ENCODE measurements around the gene TNPO3.
"Not testable (repeated sequence)": the region's sequence is repeated elsewhere in the genome, so short reads cannot be mapped to it uniquely, and the experiment has no call there.

Gene TNPO3

DNA sequence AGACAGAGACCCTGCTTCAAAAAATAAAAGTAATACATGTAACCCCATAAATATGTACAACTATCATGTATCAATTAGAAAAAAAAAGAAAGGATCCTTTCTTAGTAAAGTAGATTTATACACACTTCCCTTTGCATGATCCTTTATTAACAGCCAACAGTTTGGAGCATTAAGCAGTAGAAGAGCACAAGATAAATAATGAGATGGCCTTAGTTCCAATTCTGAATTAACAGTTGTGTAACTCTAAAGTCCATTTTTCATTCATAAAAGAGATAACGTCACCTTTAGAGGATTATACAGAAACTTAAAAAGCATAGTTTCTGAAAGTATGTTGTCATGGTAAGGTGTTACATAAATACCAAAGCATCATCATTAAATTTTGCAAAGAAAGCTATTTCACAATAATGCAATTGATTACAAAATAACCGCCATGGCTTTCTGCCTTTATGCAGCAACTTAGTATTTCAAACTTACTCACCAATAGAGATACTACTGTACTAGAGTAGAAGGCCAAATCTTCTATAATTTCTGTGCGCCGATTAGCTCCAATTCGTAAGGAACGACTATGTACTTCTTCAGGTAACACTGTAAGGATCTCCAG lies 40.3 kb downstream of the TNPO3 start:
- no peak for DNase-seq (ENCODE audit: low read depth)

DNA sequence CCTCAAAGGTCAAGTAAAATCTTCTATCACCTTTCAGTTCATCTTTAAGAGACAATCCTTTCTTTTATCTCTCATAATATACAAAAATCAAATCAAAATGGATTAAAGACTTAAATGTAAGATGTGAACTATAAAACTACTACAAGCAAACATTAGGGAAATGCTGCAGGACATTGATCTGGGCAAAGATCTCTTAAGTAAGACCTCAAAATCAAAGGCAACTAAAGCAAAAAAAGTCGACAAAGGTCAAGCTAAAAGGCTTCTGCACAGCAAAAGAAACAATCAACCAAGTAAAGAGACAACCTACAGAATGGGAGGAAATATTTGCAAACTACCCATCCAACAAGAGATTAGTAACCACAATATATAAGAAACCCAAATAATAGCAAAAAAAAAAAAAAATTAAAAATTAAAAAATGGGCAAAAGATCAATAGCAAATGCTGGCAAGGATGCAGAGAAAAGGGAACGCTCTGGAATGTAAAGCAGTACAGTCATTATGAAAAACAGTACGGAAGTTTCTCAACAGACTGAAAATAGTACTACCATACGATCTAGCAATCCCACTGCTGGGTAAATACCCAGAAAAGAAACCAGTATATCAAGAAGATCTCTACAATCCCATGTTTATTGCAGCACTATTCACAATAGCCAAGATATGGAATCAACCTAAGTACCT lies 41.7 kb downstream of the TNPO3 start:
- DNase-seq (ENCODE audit: low read depth): no peak

DNA sequence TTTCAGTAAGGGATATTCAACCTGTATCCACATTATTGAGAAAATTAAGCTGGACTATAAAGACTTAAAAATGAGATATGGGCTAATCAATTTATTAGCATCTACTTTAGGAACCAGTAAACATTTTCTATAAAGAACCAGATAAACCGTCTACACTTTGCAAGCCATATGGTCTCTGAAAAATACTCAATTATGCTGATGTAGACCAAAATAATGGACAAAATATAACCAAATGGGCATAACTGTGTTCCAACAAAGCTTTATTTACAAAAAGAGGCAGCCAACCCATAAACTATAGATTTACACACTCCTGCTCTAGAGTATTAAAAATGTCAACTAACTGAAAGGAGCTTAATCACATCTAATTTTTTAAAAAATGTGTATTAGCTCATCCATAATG lies 42.3 kb downstream of the TNPO3 start:
- DNase-seq (ENCODE audit: low read depth): no peak

DNA sequence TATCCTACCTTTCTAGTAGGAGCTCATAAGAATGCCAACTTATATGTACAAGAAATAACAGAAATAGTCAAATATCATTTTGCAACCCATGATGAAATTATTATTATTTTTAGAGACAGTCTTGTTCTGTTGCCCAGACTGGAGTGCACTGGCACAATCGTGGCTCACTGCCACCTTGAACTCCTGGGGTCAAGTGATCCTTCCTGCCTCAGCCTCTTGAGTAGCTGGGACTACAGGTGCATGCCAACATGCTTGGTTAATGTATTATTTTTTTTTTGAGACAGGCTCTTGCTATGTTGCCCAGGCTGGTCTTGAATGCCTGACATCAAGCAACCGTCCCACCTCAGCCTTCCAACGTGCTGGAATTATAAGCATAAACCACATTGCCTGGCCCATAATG lies 44.8 kb downstream of the TNPO3 start:
- no peak for DNase-seq (ENCODE audit: low read depth)

DNA sequence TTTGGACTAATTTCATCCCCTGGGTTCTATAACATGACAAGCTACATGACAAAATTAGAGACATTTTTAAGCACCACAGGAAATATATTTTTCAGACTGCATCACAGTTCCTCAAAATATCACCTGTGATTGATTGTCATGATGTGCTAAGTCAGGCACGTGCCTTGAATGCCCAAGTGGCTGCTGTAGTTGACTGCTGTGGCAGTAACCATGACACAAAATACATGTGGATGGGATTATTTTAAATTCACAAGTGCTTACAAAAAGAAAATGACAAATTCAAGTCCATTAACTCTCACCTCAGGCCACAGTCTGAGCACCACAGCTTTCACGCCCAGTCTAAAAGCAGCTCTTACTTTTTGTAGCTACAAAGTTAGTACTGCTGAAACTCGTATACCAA lies 45.5 kb downstream of the TNPO3 start:
- DNase-seq (ENCODE audit: low read depth): no peak

DNA sequence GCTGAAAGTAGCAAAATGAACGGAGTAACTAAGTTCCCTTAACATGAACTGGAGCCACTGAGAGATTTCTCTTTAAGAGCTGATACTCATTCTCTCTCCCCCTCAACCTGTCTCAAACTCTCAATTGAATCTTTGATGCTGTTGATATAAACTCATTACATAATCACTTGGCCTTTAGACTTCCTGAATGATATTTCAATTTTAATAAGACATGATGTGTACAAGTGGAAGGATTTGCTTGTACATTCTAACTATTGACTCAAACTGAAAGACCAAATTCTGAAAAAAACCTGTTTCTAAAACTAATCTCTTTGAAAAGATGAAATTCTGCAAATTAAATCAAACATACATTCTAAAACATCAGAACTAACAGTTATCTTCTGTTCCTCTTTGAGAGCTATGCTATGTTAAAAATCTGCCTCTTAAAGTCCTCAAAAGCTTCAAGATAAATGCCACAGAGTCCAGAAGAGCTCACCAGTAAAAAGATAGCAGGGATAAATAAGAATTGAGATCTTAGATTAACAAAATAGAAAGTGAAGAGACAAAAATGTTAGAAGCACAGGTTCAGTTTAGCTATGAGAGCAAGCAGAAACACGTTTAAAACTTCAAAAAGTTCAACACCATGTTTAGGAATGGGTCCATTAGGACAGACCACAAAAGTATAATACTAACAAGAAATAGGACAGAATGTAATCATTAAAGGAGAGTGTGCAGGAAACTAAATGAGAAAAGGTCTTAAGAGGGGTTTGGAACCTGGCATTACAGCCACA lies 46.1 kb downstream of the TNPO3 start:
- DNase-seq (ENCODE audit: low read depth): no peak

DNA sequence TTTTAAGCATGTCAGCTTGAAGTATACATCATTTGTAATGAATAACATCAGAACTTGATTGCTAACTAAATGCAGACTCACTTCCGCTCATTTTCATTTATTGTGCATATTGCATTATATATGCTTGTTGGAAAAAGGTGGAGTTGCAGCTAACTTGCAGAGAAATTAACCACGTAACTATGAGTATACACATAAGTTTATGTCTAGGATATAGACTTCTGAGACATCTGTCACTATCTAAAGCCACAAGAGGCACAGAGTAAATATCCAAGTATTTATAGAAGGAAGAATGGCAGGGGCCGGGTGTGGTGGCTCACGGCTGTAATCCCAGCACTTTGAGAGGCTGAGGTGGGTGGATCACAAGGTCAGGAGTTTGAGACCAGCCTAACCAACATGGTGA lies 47.3 kb downstream of the TNPO3 start:
- DNase-seq (ENCODE audit: low read depth): no peak

DNA sequence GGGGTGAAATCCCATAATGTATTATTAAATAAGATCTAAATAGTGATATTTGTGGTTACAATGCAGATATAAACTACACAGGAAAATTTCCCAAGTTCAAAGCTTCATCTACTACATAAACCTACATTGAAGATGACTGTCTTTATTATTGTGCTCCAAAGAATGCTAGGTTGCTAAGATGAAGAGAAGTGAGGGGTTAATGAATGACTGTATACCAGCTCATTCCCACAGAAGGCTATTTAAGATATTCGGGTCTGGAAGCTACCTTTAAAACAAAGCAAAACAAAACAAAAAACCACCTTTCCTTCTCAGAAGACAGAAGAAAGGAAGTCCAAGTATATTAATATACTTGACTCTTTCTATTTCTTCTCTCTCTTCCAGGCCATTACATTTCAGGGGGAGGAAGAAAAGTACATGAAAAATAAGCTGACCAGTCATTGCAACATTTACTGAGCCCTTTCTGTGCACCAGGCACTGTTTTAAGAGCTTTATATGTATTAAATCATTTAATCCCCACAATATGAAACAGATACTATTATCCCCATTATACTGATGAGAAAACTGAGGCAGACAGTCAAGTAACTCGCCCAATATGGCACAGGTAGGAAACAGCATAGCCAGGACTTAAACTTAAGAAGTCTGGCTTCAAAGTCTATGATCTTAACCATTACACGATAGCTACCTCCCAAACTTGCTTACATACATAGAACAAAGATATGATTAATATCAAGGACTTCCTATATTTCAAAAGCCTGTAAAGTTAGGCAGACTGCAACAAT lies 48.1 kb downstream of the TNPO3 start:
- peak; percentile 16 for DNase-seq (ENCODE audit: low read depth)

DNA sequence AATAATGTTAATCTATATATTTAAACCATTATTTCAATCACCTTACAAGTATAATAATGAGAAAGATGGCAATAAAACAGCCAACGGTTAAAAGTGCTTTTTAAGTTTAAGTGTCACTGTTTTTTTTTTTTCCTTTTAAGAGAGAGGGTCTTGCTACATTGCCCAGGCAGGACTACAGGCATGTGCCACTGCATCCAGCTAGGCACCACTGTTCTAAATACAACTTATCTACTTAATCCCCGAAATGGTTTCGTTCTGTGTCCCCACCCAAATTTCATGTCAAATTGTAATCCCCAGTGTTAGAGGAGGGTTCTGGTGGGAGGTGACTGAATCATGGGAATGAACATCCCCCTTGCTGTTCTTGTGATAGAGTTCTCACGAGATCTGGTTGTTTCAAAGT lies 49.7 kb downstream of the TNPO3 start:
- DNase-seq (ENCODE audit: low read depth): no peak

DNA sequence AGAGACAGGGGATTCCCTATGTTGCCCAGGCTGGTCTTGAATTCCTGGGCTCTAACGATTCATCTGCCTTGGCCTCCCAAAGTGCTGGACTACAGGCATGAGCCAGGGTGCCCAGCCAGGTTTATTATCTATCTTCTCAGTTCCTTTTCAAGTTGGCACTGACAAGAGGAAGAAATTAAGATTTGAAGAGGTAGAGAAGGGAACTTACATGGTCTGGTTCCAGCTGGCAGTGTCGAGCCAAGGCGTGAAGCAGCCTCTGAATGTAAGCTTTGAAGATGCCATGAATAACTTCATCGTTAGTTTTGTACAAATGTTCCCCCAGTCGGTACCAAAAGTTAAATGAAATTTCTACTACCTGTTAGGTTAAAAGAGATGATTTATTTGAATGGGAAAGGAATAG lies 57.7 kb downstream of the TNPO3 start:
- peak; percentile 5 for DNase-seq (ENCODE audit: low read depth)

DNA sequence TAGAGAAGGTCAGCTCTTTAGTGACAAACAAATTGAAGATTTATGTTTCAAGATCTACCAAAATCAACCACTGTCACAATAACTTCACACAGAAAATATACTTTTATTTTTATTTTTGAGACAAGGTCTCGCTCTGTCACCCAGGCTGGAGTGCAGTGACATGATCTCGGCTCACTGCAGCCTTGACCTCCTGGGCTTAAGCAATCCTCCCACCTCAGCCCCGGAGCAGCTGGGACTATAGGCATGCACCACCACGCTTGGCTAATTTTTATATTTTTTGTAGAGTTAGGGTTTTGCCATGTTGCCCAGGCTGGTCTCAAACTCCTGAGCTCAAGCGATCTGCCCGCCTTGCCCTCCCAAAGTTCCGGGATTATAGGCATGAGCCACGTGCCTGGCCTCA lies 60.4 kb downstream of the TNPO3 start:
- not testable (repeated sequence) for DNase-seq (ENCODE audit: low read depth)

DNA sequence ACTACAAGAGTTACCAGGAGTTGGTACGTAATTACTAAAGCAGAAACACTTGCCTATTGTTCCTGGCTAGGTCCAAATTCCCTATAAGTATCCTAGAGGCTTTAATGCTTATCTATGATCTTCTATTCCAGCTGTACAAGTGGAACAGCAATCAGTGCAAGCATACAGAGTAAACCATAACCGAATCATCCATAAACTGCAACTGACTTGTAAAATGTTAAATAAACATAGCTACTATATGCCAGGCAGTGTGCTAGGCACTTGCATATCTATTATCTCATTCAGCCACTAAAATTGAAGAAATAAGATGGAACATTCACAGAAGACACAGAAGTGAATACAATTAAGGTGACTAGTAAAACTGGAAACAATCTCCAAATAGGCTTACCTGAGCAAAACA lies 61.5 kb downstream of the TNPO3 start:
- DNase-seq (ENCODE audit: low read depth): no peak

DNA sequence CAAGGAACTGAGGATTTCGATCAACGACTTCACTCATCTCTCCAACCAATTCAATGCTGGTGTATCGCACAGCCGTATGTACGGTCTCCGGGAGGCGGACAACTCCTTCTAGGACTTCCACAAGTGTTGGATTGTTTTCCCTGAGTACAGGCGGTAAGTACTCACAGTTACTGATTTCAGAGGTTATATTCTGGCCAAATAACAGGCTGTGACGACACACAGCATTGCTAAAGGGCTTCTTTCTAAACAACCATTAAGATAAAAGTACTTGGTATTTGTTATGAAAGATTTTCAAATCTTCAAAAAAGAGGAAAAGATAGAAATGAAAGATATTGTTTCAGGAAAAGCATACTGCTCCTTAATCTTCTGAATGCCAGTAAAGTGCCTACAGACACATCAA lies 65.0 kb downstream of the TNPO3 start:
- DNase-seq (ENCODE audit: low read depth): peak; percentile 47

DNA sequence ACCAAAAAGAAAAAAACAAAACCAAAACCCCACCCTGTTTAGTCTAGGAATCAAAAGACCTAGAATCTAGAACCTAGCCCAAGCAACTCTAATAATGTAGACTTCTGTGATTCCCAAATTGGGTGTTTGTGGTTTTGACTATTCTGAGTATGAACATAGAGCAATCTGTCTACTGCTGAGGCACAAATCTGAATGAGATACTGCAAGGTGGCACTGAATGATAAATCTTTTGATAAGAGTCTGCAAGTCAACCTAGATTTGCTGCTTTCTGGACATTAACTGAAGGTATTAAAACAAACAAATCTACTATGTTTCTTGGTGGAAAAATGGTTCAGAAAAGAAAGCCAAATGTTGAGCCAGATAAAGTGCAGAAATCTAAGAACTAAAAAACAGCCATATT lies 66.5 kb downstream of the TNPO3 start:
- DNase-seq (ENCODE audit: low read depth): no peak

DNA sequence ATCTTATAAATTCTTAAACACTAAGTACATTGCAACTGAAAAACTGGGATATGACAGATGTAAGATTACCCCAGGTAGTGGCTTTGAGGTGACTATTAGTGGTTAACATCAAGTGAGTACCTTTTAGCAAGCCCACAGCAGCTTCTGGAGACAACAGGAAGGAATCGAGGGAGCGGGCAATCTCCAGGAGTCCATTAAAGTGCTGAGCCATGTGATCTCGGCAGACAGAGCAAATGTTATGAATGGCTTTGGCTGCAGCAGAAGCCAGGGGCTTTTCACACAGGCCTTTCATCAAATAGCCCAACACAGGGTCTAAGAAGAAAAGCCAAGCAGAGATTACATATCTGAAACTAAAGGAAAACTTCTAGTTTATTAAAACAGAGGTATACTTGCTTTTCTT lies 68.3 kb downstream of the TNPO3 start:
- no peak for DNase-seq (ENCODE audit: low read depth)

DNA sequence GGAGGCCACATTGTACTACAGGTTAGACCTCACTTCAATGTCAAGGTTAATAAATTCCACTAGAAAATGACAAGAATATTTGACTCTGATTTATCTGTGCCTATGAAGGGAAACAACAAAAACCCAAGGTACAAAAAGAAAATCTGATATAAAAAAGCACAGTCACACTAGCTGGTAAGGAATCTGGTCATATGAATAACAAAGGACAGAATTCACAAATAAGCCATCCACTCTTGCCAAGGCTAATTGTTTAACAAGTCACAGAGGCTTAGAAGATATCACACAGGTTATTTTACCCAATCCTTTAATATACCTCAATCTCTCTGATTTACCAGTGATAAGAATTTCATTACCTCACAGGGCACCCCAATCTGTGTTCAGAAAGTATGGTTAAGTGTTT lies 69.3 kb downstream of the TNPO3 start:
- no peak for DNase-seq (ENCODE audit: low read depth)

DNA sequence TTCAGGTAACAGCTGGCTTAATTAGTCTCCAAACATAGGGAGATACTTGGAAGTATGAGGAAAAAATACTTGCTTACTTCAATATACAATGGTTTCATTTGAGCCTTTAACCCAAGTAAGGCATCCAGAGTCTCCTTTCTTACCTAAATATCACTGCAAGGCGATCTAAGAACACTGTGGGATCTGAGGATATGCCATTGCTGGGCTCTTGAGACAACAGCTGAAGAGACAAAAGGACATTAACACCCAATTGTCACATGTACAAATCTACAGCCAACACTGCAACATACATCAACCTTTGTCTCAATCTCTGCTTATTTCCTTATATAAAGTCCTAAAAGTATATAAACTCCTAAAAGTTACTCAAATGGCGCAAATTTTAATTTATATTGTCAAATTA lies 72.8 kb downstream of the TNPO3 start:
- no peak for DNase-seq (ENCODE audit: low read depth)

DNA sequence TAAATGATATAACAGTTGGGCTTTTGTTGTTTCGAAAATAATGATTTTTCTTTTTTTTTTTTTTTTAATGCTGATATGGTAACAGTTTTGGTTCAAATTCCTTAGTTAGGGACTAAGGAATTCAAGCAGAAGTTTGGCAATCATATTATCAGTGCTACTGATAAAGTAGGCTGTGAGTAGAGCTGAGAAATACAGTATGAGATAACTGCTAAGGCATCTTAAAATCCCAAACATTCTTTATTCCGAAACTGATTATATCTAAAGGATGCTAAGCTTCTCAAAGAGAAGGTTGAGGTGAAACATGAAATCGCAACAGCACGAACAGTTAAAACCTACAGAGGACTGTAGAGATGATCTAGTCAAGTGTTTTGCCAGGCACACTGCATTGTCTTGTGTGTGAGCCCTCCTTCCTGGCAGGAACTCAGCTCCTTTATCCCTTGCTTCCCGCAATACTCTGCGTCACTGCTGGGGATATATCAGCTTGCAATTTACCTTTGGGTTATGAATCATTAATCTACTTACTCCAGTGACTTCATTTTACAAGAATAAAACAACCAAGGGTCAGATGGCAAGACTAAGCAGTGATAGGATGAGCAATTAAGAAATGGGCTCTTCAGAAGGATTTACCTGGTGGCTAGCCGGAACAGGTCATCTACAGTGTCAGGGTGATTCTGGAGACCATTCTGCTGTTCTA lies 80.5 kb downstream of the TNPO3 start:
- peak; percentile 74 for DNase-seq (ENCODE audit: low read depth)

DNA sequence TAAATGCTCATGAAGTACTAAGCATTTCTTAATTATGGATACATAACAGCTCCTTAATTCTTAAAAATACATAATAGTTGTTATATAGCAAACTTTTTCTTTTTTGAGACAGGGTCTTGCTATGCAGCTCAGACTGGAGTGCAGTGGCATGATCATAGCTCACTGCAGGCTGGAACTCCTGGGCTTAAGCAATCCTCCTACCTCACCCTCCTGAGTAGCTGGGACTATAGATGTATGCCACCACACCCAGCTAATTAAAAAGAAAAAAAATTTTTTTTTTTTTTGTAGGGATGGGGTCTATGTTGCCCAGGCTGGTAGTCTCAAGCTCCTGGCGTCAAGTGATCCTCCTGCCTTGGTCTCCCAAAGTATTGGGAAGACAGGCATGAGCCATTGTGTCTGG lies 86.3 kb downstream of the TNPO3 start:
- DNase-seq (ENCODE audit: low read depth): no peak

DNA sequence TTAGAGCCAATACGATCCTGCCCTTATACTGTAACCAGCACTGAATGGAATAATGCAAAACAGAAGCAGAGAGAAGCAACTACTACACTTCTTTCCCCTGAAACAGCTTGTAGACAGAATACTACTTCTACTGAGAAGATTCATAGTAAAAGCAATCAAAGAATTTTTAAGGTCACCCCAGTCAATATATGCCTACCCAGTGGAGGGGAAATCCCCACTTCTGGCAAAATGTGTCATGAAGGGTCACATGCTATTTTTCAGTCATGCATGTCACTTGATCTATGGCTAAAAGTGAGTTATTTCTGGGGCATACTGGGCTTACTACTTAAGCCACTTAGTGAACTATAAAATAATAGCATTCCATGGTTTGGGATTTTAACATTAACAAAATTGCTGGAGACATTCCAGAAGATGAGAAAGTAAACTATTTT lies 91.6 kb downstream of the TNPO3 start:
- peak; percentile 58 for DNase-seq (ENCODE audit: low read depth)

DNA sequence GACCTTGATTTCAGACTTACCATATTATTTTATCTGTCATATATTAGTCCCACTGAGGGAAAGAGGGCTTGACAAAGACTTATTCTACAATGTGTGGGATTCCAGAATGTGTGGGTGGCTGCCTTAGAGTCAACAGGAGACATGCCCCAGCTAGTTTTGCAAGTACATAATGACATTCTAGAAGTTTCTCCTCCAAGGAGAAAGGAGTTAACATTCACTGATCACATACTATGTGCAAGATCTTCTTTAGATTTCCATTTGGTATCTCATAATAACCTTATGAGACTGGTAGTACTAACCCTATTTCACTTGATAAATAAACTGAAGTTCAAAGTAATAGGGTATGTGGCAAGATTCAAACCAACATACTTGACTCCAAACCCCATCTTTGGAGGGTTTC lies 92.0 kb downstream of the TNPO3 start:
- peak; percentile 48 for DNase-seq (ENCODE audit: low read depth)

DNA sequence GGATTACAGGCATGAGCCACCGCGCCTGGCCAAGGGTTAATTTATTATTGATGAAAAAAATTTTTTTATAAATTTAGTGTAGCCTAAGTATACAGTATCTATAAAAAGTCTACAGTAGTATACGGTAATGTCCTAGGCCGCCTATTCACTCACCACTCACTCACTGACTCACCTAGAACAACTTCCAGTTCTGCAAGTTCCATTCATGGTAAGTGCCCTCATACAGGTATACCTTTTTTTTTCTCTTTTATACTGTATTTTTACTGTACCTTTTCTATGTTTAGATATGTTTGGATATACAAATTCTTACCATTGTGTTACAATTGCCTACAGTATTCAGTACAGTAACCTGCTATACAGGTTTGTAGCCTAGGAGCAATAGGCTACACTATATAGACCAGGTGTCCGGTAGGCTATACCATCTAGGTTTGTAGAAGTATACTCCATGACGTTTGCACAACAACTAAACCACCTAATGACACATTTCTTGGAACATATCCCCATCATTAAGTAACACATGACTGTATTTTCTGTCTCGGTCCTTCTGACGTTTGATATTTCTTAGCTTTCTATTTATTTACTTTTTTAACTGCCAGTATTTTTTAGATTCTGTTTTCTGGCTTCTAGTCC lies 93.8 kb downstream of the TNPO3 start:
- peak; percentile 15 for DNase-seq (ENCODE audit: low read depth)

Measured in iris pigment epithelial cell (primary cell).